Vagina (tissue), 2 donors: ENCODE measurements around the gene MED8.

Source experiments
- POLR2A ChIP-seq, 2 donors: fragments of 450-650 bp; IDR thresholded peaks; one replicate each; pipeline ENCODE4 v1.6.1; 2017; ENCODE audit warnings: antibody characterized with exemption in 2 of 2, mild to moderate bottlenecking in 2 of 2, moderate library complexity in 2 of 2
- POLR2AphosphoS5 ChIP-seq, 2 donors: sonication (generic); formaldehyde crosslinking; IDR thresholded peaks; one replicate each; pipeline ENCODE4 v1.9.0; 2017; ENCODE audit warnings: antibody characterized with exemption in 2 of 2, mild to moderate bottlenecking in 2 of 2, low read depth in 1 of 2; ENCODE audit not compliant: insufficient read depth in 1 of 2
- TF ChIP-seq, protein P1 (sequence below), 3 experiments: fragments of 450-650 bp in 2 of 3; fragments of 200-600 bp in 1 of 3; sonication (generic) in 1 of 3; IDR thresholded peaks; one replicate each; pipeline ENCODE4 v1.5.1; 2017 to 2019; ENCODE audit warnings: antibody characterized with exemption in 3 of 3, mild to moderate bottlenecking in 2 of 3, moderate library complexity in 2 of 3

DNA sequence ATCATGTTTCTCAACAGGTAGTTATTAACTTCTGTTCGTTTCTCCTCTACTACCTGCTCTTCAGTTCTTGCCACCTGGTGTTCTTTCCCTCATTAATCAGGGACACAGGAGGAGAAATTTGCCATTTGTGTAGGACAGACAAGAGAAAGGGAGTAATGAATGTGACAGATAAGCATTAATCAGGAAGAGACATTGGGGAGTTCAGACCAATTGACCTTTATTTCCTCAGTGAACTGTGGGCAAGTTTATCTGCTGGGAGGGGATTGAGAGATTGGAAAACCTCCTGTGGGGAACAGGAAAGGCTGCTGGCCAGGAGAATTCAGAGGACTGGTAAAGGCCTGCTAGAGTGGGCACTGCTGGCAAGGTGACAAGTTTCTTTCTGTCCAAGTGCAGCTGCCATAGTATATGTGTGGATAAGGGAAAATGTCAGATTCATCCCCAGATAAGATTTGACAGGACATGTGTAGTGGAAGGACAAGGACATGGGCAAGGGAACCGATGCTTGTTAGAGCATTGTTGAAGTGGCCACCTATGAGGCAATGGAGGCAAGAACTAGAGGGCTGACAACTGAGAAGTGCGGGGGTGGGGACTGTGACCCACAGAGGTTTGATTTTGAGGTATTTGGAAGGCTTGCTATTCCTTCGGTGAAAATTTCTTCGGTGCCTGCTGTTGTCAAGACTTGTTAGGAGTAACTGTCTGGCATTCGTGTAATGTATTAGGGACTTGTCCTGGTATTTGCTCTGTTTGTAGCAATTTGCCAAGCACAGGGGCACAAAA lies 12.7 kb upstream of the MED8 start:
- TF ChIP-seq, protein P1, sequence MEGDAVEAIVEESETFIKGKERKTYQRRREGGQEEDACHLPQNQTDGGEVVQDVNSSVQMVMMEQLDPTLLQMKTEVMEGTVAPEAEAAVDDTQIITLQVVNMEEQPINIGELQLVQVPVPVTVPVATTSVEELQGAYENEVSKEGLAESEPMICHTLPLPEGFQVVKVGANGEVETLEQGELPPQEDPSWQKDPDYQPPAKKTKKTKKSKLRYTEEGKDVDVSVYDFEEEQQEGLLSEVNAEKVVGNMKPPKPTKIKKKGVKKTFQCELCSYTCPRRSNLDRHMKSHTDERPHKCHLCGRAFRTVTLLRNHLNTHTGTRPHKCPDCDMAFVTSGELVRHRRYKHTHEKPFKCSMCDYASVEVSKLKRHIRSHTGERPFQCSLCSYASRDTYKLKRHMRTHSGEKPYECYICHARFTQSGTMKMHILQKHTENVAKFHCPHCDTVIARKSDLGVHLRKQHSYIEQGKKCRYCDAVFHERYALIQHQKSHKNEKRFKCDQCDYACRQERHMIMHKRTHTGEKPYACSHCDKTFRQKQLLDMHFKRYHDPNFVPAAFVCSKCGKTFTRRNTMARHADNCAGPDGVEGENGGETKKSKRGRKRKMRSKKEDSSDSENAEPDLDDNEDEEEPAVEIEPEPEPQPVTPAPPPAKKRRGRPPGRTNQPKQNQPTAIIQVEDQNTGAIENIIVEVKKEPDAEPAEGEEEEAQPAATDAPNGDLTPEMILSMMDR (IDR thresholded peaks at IDR 0.05) = no peak
- no peak for TF ChIP-seq POLR2A (IDR thresholded peaks at IDR 0.05)
- TF ChIP-seq POLR2AphosphoS5 (IDR thresholded peaks at IDR 0.05; ENCODE audit: insufficient read depth in 1 of 2, low read depth in 1 of 2) = no peak
